ENCODE data around the gene ODF2L. TPM values are rescaled to one million over a fixed set of nuclear protein-coding genes. Genes with fewer than 3 reads are reported as not detected.
A peak's percentile ranks its signal among the peaks of the same experiment; 100 is the strongest.

ODF2L gene
- total RNA-seq, 1 donor from 2014 or later = 28.2 TPM

DNA sequence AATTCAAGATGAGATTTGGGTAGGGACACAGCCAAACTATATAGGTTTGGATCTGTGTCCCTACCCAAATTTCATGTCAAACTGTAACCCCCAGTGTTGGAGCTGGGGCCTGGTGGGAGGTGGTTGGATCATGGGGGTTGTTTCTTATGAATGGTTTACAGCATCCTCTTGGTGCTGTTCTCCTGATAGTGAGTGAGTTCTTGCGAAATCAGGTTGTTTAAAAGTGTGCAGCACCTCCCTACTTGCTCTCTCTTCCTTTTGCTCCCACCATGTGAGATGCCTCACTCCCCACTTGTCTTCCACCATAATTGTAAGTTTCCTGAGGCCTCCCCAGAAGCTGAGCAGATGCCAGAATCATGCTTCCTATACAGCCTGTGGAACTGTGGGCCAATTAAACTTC lies 17.3 kb downstream of the ODF2L start:
- H3K36me3 Mint-ChIP-seq (ENCODE audit: low read depth) = peaks cover 17% of the 10 kb centered on the region
- TF ChIP-seq, protein P1, sequence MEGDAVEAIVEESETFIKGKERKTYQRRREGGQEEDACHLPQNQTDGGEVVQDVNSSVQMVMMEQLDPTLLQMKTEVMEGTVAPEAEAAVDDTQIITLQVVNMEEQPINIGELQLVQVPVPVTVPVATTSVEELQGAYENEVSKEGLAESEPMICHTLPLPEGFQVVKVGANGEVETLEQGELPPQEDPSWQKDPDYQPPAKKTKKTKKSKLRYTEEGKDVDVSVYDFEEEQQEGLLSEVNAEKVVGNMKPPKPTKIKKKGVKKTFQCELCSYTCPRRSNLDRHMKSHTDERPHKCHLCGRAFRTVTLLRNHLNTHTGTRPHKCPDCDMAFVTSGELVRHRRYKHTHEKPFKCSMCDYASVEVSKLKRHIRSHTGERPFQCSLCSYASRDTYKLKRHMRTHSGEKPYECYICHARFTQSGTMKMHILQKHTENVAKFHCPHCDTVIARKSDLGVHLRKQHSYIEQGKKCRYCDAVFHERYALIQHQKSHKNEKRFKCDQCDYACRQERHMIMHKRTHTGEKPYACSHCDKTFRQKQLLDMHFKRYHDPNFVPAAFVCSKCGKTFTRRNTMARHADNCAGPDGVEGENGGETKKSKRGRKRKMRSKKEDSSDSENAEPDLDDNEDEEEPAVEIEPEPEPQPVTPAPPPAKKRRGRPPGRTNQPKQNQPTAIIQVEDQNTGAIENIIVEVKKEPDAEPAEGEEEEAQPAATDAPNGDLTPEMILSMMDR (IDR thresholded peaks at IDR 0.05) = no peak
- no peak overlapping the region for H3K4me3 Mint-ChIP-seq (ENCODE audit: unreplicated experiment)
- H3K27me3 Mint-ChIP-seq (ENCODE audit: low read depth) = no peaks in the 10 kb centered on the region
- H3K4me1 Mint-ChIP-seq (ENCODE audit: low read depth) = peaks cover 9% of the 10 kb centered on the region
- no peak overlapping the region for H3K27ac Mint-ChIP-seq (ENCODE audit: unreplicated experiment)
- H3K9me3 Mint-ChIP-seq (ENCODE audit: low read depth) = no peaks in the 10 kb centered on the region
- no peak for DNase-seq (ENCODE audit: low spot score)

DNA sequence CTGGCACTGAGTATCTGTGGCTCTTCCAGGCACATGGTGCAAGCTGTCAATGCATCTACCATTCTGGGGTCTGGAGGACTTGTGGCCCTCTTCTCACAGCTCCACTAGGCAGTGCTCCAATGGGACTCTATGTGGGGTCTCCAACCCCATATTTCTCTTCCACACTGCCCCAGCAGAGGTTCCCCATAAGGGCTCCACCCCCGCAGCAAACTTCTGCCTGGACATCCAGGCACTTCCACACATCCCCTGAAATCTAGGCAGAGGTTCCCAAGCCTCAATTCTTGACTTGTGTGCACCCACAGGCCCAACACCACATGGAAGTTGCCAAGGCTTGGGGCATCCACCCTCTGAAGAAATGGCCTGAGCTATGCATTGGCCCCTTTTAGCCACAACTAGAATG lies 18.8 kb downstream of the ODF2L start:
- peaks cover 9% of the 10 kb centered on the region for H3K4me1 Mint-ChIP-seq (ENCODE audit: low read depth)
- TF ChIP-seq, protein P1 (IDR thresholded peaks at IDR 0.05) = no peak
- H3K36me3 Mint-ChIP-seq (ENCODE audit: low read depth) = peaks cover 20% of the 10 kb centered on the region
- no peak overlapping the region for H3K27ac Mint-ChIP-seq (ENCODE audit: unreplicated experiment)
- no peaks in the 10 kb centered on the region for H3K9me3 Mint-ChIP-seq (ENCODE audit: low read depth)
- H3K4me3 Mint-ChIP-seq (ENCODE audit: unreplicated experiment) = no peak overlapping the region
- DNase-seq (ENCODE audit: low spot score) = peak; percentile 14
- H3K27me3 Mint-ChIP-seq (ENCODE audit: low read depth) = no peaks in the 10 kb centered on the region

DNA sequence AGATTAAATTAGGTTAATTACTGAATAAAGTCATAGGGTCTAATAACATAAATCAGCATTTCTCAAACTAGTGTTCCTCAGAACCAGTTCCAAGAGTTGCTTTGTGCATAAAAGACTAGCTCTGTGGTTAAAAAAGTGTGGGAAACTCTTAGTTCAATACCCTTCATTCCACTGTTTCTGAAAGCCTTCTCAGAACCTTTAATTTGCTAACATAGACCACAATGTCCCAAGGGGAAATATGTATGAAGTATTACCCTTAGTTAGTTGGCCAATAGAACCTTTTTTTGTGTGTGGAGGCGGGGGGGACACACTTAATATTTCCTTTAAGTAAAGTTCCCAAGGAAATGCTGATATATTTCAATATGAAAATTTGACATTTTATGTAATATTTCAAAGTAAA lies 20.4 kb downstream of the ODF2L start:
- H3K27me3 Mint-ChIP-seq (ENCODE audit: low read depth) = no peaks in the 10 kb centered on the region
- peaks cover 12% of the 10 kb centered on the region for H3K4me1 Mint-ChIP-seq (ENCODE audit: low read depth)
- TF ChIP-seq, protein P1 (IDR thresholded peaks at IDR 0.05) = no peak
- H3K27ac Mint-ChIP-seq (ENCODE audit: unreplicated experiment) = no peak overlapping the region
- H3K4me3 Mint-ChIP-seq (ENCODE audit: unreplicated experiment) = no peak overlapping the region
- DNase-seq (ENCODE audit: low spot score) = no peak
- H3K9me3 Mint-ChIP-seq (ENCODE audit: low read depth) = no peaks in the 10 kb centered on the region
- peaks cover 21% of the 10 kb centered on the region for H3K36me3 Mint-ChIP-seq (ENCODE audit: low read depth)

DNA sequence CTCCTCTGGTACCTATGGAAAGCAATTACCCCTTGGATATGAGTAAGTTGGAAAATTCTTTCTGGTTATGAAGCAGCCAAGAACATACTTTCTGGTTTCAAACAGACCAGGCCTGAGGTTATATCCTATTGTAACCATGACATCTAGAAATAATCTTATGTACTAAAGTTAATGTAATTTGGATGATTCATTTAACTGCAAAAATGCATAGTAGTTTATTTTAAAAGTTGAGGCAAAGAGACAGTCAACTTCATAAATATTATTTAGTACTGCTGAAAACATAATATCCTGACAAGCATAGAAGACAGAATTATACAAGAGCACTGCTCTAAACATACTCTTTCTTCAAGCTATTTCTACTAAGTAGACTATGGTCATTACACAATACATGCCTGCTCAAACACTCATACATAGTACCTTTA lies 25.5 kb downstream of the ODF2L start:
- no peaks in the 10 kb centered on the region for H3K9me3 Mint-ChIP-seq (ENCODE audit: low read depth)
- no peak overlapping the region for H3K4me3 Mint-ChIP-seq (ENCODE audit: unreplicated experiment)
- H3K27me3 Mint-ChIP-seq (ENCODE audit: low read depth) = no peaks in the 10 kb centered on the region
- peaks cover 10% of the 10 kb centered on the region for H3K4me1 Mint-ChIP-seq (ENCODE audit: low read depth)
- no peak for DNase-seq (ENCODE audit: low spot score)
- H3K36me3 Mint-ChIP-seq (ENCODE audit: low read depth) = peaks cover 10% of the 10 kb centered on the region
- TF ChIP-seq, protein P1 (IDR thresholded peaks at IDR 0.05) = no peak
- H3K27ac Mint-ChIP-seq (ENCODE audit: unreplicated experiment) = peak overlapping the region; percentile 75

DNA sequence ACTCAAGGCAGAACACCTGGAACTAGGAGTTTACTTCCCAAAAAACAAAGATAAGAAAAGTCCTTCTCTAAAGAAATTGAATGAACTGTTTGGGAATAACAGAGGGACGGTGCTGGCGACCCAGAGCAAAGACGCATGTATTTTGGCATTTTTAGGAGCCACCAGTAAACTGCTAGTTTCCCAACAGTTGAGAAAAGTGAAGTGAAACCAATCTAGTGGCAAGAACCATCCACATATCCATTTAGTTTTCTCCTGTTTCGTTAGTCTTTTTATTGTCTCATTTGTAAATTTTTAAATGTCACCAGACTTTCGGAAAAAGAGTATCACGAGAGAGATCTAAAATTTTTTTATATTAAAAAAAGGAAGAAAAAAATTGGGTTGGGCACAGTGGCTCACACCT lies 30.2 kb downstream of the ODF2L start:
- TF ChIP-seq, protein P1 (IDR thresholded peaks at IDR 0.05) = no peak
- H3K27ac Mint-ChIP-seq (ENCODE audit: unreplicated experiment) = no peak overlapping the region
- no peak for DNase-seq (ENCODE audit: low spot score)
- peaks cover 5% of the 10 kb centered on the region for H3K4me1 Mint-ChIP-seq (ENCODE audit: low read depth)
- no peaks in the 10 kb centered on the region for H3K9me3 Mint-ChIP-seq (ENCODE audit: low read depth)
- no peak overlapping the region for H3K4me3 Mint-ChIP-seq (ENCODE audit: unreplicated experiment)
- H3K27me3 Mint-ChIP-seq (ENCODE audit: low read depth) = no peaks in the 10 kb centered on the region
- H3K36me3 Mint-ChIP-seq (ENCODE audit: low read depth) = peaks cover 10% of the 10 kb centered on the region
